T-helper 1 cell treated with Interleukin-12 subunit alpha and Interleukin-12 subunit beta and Interleukin-4 antibody, amounts not matched to agents 30 μg/mL and 1 μg/mL, for 36 hours (primary cell): Measurements from ENCODE around the gene HPS4.

Experiments used
- H3K27ac Mint-ChIP-seq: one replicate; pipeline ENCODE4 v1.8.0; 2021; ENCODE audit warnings: mild to moderate bottlenecking, mixed read lengths
- H3K27me3 Mint-ChIP-seq: one replicate; pipeline ENCODE4 v1.8.0; 2021; ENCODE audit warnings: low read depth, mixed read lengths
- H3K36me3 Mint-ChIP-seq: one replicate; pipeline ENCODE4 v1.8.0; 2021; ENCODE audit warnings: low read depth, mixed read lengths
- H3K4me1 Mint-ChIP-seq: one replicate; pipeline ENCODE4 v1.8.0; 2021; ENCODE audit warnings: low read depth, mixed read lengths
- H3K4me3 Mint-ChIP-seq: one replicate; pipeline ENCODE4 v1.8.0; 2021; ENCODE audit warnings: mild to moderate bottlenecking, moderate library complexity, mixed read lengths
- H3K9me3 Mint-ChIP-seq: one replicate; pipeline ENCODE4 v1.8.0; 2021; ENCODE audit warnings: mixed read lengths

Gene HPS4

DNA sequence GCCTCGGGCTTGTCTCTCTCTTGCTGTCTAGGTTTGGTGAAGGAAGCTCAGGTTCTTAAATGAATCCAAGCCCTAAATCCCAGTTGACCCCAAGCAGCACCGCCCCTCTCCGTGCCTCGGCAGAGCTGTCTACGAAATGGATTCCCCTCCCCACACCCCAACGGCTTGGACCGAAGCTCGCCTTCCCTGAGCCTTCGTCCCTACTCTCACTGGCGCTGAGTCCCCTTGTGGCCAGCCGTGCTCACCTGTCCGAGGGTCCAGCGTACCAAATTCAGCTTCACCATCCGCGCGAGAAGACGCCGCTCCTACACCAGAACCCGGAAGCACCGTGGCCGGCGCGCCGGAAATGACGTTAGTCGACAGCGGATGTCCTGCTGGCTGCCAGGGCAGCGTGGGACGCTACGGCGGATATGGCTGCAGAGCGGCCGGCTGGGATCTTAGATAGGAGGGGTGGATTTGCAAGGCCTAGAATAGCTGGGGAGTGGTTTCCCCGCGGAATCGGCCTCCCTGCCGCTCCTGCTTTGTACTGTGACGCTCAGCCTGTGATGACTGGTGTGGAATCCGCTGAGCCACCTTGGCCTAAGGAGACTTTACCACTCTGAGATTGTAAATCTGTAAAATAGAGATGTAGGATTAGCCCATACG, 28.7 kb upstream of the HPS4 start, which contains the start of gene TFIP11:
TFIP11 (minus strand) TSS at position 325 of the 645 bp plus-strand sequence. CDS start 2,201 bp downstream, outside the sequence.
- Mint-ChIP-seq H3K4me1 (peaks cover 43% of the 10 kb centered on the region), H3K4me3 (peak within 1 kb of the TSS; percentile 96), H3K9me3 (no peaks in the 10 kb centered on the region), H3K27me3 (no peaks in the 10 kb centered on the region), H3K36me3 (peaks cover 22% of the 10 kb centered on the region), H3K27ac (peak within 1 kb of the TSS; percentile 92)

DNA sequence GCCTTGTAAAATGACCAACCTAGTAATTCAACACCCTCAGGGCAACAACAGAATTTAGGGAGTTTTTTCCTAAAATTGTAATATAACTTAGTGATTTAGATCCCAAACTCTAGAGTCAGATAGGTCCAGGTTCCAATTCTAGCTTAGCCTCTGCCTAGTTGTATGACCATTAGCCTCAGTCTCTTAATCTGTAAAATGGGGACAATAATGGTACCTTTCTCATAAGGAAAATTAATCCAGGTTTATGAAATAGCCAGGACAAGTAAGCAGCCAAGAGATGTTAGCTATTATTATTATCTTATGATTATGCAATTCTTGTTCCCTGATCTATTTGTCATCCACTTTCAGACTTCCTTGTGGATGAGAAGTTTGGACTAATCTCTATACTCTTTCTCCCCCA, 24.6 kb upstream of the HPS4 start:
- Mint-ChIP-seq H3K9me3 (no peaks in the 10 kb centered on the region), H3K4me1 (peaks cover 39% of the 10 kb centered on the region), H3K36me3 (peaks cover 53% of the 10 kb centered on the region), H3K27me3 (no peaks in the 10 kb centered on the region), H3K4me3 (no peak overlapping the region), H3K27ac (no peak overlapping the region)

- Mint-ChIP-seq H3K27ac (peak overlapping the region; percentile 75), H3K4me3 (no peak overlapping the region), H3K4me1 (peaks cover 26% of the 10 kb centered on the region), H3K27me3 (no peaks in the 10 kb centered on the region), H3K9me3 (no peaks in the 10 kb centered on the region), H3K36me3 (peaks cover 58% of the 10 kb centered on the region)
Observed at GRCh38 chr22:26503758-26504157, 20.2 kb upstream of the HPS4 start.

DNA sequence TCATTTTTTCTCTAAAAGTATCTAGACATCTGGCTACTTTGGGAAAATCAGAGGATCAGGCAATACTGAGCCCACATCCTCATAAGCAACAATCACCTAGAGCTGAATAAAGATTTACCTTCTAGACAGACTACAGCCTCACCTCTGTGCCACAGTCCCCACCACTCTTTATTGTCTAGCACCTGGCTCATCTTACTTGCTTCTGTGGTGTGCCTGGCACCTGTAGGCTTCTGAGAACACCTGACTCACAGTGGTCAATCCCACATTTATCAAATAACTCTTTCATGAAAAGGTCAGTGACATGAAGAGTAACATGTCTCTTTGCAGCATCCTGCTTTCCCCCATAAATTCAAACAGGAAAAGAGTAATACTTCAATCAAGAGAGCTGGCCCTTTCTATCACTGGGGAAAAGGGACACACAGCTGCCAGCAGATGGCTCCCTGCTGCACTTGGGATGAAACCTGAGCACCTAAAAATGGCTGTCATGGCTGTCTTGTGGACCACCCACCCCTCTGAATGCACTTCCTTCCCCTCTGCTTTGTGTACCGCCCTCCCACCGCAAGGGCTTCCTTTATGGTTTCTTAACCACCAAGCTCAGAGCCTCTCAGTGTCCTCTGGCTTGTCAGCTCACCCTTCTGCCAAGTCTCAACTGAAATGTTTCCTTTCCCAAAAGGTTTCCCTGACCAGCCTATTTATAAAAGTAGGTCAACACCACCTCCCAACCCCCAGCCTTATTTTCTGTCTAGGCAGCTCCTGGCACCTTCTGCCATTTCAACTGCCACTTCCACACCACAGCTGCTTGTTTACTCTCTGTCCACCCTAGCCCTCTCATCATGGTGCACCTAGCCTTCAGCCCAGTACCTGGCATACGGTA, 19.3 kb upstream of the HPS4 start:
- peak overlapping the region; percentile 75 for H3K27ac Mint-ChIP-seq
- H3K36me3 Mint-ChIP-seq = peaks cover 60% of the 10 kb centered on the region
- H3K4me3 Mint-ChIP-seq = peak overlapping the region; percentile 58
- H3K9me3 Mint-ChIP-seq = no peaks in the 10 kb centered on the region
- peaks cover 26% of the 10 kb centered on the region for H3K4me1 Mint-ChIP-seq
- no peaks in the 10 kb centered on the region for H3K27me3 Mint-ChIP-seq

DNA sequence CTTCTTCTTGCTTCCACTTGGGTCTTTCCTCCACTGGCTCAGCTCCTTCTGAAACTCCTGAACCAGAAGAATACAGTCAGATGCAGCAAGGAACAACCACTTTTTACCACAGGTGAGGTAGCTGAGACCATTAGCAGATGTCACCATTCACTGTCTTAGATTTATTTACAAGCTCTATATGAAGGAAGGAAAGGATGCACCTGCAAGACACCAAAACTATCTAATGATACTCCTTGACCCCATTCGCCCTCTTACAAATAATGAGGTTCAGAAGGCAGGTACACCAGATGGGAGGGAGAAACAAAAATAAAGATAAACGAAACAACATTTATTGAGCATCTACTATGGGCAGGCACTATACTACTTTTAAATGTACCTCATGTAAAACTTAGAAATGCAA, 18.4 kb upstream of the HPS4 start:
- Mint-ChIP-seq H3K4me3 (no peak overlapping the region), H3K4me1 (peaks cover 26% of the 10 kb centered on the region), H3K27me3 (no peaks in the 10 kb centered on the region), H3K36me3 (peaks cover 67% of the 10 kb centered on the region), H3K9me3 (no peaks in the 10 kb centered on the region), H3K27ac (no peak overlapping the region)

DNA sequence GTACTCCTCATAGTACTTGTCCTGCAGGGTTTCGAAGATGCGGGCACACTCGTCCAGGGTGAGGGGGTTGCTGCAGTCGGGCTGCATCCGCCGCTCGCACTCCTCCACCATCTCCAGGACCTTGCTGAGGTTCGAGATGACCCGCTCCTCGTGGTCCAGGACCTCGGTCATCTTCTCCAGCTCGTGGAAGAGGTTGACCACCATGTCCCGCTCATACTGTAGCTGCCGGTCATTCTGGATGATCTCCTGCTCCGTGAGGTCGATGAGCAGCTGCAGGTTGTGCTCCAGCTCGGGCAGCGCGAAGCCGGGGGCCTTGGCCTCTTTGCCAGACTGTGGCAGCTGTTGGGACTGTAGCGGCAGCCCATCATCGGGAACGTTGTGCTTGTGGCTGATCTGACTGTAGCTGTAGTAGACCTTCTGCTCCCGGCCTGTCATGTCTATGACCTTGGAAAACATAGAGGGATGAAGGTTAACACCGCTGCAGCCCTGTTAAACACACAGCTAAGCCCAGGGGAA, 15.7 kb upstream of the HPS4 start:
- Mint-ChIP-seq H3K4me3 (no peak overlapping the region), H3K36me3 (peaks cover 60% of the 10 kb centered on the region), H3K27me3 (no peaks in the 10 kb centered on the region), H3K4me1 (peaks cover 24% of the 10 kb centered on the region), H3K27ac (no peak overlapping the region), H3K9me3 (no peaks in the 10 kb centered on the region)

DNA sequence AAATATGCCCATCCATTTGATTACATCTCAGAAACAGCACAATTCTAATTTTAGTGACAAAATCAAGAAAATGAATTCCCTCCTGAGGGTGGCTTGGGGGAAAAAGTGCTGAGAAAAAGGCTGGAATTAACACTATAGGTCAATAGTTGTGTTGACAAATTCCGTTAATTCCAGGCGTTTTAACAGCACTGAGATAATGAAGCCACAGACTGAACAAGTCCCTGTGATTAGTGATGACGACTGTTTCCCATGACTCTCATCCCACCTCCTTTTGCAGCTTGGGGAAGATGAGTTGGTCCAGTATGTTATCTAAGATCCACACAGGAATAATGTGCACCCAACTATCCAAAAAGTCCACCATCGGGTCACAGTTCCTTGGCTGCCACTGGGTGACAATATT, 12.9 kb upstream of the HPS4 start:
- Mint-ChIP-seq H3K4me1 (peaks cover 11% of the 10 kb centered on the region), H3K9me3 (no peaks in the 10 kb centered on the region), H3K4me3 (no peak overlapping the region), H3K27ac (no peak overlapping the region), H3K27me3 (no peaks in the 10 kb centered on the region), H3K36me3 (peaks cover 57% of the 10 kb centered on the region)

DNA sequence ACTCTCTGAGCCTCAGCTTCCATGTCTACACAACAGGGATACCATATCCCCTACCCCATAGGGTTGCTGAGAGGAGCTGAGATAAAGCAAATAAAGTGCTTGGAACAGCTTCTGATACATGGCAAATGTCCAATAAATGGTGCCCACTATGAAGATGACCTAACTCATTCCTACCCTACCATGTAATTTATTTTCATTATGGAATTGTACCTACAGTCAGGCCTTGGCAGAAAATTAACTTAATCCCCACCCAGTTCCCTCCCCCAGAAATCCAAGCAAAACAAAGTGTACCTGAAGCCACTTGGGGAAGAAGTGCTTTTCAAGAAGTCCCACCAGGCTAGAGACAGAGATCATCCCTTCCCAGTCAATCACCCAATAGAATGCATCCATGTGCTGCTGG, 10.9 kb upstream of the HPS4 start:
- H3K9me3 Mint-ChIP-seq = no peaks in the 10 kb centered on the region
- no peak overlapping the region for H3K4me3 Mint-ChIP-seq
- H3K36me3 Mint-ChIP-seq = peaks cover 54% of the 10 kb centered on the region
- H3K27me3 Mint-ChIP-seq = no peaks in the 10 kb centered on the region
- H3K27ac Mint-ChIP-seq = peak overlapping the region; percentile 20
- peaks cover 8% of the 10 kb centered on the region for H3K4me1 Mint-ChIP-seq

GRCh38 chr22:26492220-26492619, 8.6 kb upstream of the HPS4 start:
- no peaks in the 10 kb centered on the region for H3K27me3 Mint-ChIP-seq
- H3K27ac Mint-ChIP-seq = no peak overlapping the region
- H3K36me3 Mint-ChIP-seq = peaks cover 58% of the 10 kb centered on the region

DNA sequence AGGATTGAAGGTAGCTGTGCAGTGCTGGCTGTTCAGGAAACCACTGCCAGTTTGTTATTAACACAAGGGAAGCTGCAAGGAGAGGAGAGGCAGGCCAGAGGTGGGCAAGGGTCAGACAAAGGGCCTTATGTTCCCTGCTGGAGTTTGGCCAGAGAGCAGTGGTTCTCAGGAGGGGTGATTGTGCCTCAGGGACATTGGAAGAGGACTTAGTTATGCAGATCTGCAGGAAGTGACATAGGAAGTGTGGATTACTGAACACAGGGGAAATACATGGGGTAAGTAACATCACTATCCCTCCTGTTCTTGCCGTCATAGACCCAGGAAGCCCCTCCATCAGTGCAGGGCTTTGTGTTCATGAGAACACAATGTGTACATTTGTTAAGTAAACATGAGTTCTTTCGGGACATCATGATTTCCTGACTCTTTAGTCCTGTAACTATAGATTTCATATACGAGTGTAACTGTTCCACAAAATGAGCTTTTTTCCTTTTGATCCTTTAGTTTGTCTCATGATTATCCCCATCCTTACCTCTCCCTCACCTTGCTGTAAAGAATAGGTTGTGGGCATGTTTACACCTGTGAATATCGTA, 6.0 kb upstream of the HPS4 start:
- Mint-ChIP-seq H3K9me3 (no peaks in the 10 kb centered on the region), H3K4me3 (no peak overlapping the region), H3K27ac (no peak overlapping the region), H3K4me1 (peaks cover 23% of the 10 kb centered on the region), H3K27me3 (no peaks in the 10 kb centered on the region), H3K36me3 (peaks cover 46% of the 10 kb centered on the region)

More at GRCh38 chr22:26492220-26492619, 8.6 kb upstream of the HPS4 start:
- H3K4me3 Mint-ChIP-seq = no peak overlapping the region
- H3K4me1 Mint-ChIP-seq = peaks cover 11% of the 10 kb centered on the region
- no peaks in the 10 kb centered on the region for H3K9me3 Mint-ChIP-seq

DNA sequence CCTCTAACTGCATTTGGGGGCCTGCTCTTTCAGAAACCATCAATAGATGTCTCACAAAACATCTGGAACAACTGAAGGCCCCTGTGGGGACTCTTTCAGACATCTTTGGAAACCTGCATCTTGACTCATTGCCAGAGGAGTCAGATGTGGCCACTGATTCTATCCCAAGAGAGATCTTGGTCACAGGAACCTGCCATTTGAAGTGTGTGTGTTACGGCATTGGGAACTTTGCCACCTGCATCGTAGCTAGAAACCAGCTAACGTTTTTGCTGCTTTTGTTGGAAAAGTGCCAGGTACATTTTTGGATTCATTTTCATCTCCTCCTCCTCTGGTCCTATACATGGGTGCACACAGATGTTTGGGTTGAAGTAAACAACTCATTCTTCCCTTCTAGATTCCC, 4.4 kb upstream of the HPS4 start:
- Mint-ChIP-seq H3K4me1 (peaks cover 21% of the 10 kb centered on the region), H3K4me3 (no peak overlapping the region), H3K27ac (no peak overlapping the region), H3K27me3 (no peaks in the 10 kb centered on the region), H3K36me3 (peaks cover 32% of the 10 kb centered on the region), H3K9me3 (no peaks in the 10 kb centered on the region)

- Mint-ChIP-seq H3K9me3 (no peaks in the 10 kb centered on the region), H3K4me3 (no peak overlapping the region), H3K27me3 (no peaks in the 10 kb centered on the region), H3K27ac (no peak overlapping the region), H3K36me3 (peaks cover 24% of the 10 kb centered on the region), H3K4me1 (peaks cover 35% of the 10 kb centered on the region)
Observed at GRCh38 chr22:26486394-26486793, 2.8 kb upstream of the HPS4 start.

- Mint-ChIP-seq H3K27me3 (no peaks in the 10 kb centered on the region), H3K27ac (peak overlapping the region; percentile 47), H3K4me1 (peaks cover 40% of the 10 kb centered on the region), H3K36me3 (peaks cover 19% of the 10 kb centered on the region), H3K4me3 (peak overlapping the region; percentile 54), H3K9me3 (no peaks in the 10 kb centered on the region)
Observed at GRCh38 chr22:26485806-26486390, 2.3 kb upstream of the HPS4 start.

- peak overlapping the region; percentile 47 for H3K27ac Mint-ChIP-seq
- peak overlapping the region; percentile 96 for H3K4me3 Mint-ChIP-seq
- H3K9me3 Mint-ChIP-seq = no peaks in the 10 kb centered on the region
- H3K4me1 Mint-ChIP-seq = peaks cover 48% of the 10 kb centered on the region
- H3K36me3 Mint-ChIP-seq = peaks cover 15% of the 10 kb centered on the region
- H3K27me3 Mint-ChIP-seq = no peaks in the 10 kb centered on the region
Observed at GRCh38 chr22:26485013-26485412, 1.4 kb upstream of the HPS4 start.
